WI38 (cell line): ENCODE measurements around the gene RPS6KA2.

Source experiments
- H3K4me3 ChIP-seq: 2 replicates; pipeline ENCODE4 v1.5.1; 2011; ENCODE audit warnings: low read depth, mild to moderate bottlenecking, control low read depth, low read length
- TF ChIP-seq, protein P1 (sequence below): IDR thresholded peaks from 2 replicates; pipeline ENCODE4 v1.5.1; 2012; ENCODE audit warnings: low read depth, mild to moderate bottlenecking, control low read depth, low read length

RPS6KA2 gene

GRCh38 chr6:166502453-166502852, 124.6 kb downstream of the RPS6KA2 start:
- TF ChIP-seq, protein P1, sequence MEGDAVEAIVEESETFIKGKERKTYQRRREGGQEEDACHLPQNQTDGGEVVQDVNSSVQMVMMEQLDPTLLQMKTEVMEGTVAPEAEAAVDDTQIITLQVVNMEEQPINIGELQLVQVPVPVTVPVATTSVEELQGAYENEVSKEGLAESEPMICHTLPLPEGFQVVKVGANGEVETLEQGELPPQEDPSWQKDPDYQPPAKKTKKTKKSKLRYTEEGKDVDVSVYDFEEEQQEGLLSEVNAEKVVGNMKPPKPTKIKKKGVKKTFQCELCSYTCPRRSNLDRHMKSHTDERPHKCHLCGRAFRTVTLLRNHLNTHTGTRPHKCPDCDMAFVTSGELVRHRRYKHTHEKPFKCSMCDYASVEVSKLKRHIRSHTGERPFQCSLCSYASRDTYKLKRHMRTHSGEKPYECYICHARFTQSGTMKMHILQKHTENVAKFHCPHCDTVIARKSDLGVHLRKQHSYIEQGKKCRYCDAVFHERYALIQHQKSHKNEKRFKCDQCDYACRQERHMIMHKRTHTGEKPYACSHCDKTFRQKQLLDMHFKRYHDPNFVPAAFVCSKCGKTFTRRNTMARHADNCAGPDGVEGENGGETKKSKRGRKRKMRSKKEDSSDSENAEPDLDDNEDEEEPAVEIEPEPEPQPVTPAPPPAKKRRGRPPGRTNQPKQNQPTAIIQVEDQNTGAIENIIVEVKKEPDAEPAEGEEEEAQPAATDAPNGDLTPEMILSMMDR: no peak

GRCh38 chr6:166501246-166501645, 125.8 kb downstream of the RPS6KA2 start:
- H3K4me3 ChIP-seq: no peak overlapping the region
- TF ChIP-seq, protein P1: no peak

More at GRCh38 chr6:166502453-166502852, 124.6 kb downstream of the RPS6KA2 start:
- no peak overlapping the region for H3K4me3 ChIP-seq

GRCh38 chr6:166500246-166500645, 126.8 kb downstream of the RPS6KA2 start:
- TF ChIP-seq, protein P1: no peak

GRCh38 chr6:166499350-166500163, 127.5 kb downstream of the RPS6KA2 start:
- H3K4me3 ChIP-seq: no peak overlapping the region
- TF ChIP-seq, protein P1: no peak

More at GRCh38 chr6:166500246-166500645, 126.8 kb downstream of the RPS6KA2 start:
- no peak overlapping the region for H3K4me3 ChIP-seq

DNA sequence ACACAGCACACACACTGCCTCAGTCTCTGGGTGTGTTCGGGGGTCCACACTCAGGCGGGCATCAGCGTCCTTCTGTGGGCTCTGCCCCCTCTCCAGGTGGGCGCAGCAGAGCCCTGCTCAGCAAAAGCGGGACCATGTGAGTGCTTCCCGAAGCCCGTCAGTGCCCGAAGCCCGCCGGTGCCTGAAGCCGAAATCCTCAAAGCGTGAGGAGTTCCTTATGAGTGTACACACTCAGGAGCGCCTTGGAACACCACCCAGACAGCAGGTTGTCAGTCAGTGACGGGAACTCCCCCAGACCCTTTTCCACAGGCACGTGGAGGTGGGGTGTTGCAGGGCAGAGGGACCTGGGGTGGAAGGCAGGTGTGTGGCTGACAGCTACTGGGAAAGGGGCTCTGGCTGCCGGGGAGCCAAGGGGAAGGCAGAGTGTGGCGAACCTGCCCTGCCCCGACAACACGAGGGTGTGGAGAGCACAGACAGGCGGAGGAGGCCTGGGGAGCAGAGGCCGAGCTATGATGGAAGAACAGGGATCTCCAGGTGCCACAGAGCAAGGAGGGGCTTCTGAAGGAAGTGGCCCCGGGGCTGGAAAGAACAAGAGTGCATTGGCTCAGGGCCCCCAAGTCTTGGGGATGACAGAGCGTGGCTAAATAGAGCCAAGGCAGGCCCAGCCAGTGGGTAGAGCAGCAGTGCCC, 128.2 kb downstream of the RPS6KA2 start:
- no peak overlapping the region for H3K4me3 ChIP-seq
- TF ChIP-seq, protein P1: no peak

- no peak overlapping the region for H3K4me3 ChIP-seq
- TF ChIP-seq, protein P1: no peak
Measured at GRCh38 chr6:166498228-166498627, 128.8 kb downstream of the RPS6KA2 start.
